RWPE2 (cell line): Measurements from ENCODE around the gene C1orf141.

Experiments
- ATAC-seq: fragments of 200-7000 bp; cut with Tn5 transposase; 3 replicates; pipeline ENCODE4 v1.9.1; 2021; ENCODE audit warnings: low read depth
- DNase-seq: peaks from one replicate; pipeline ENCODE4 v3.0.0-alpha.2; 2020; ENCODE audit warnings: low spot score
- H3K27ac ChIP-seq: fragments of 450-650 bp; 2 replicates; pipeline ENCODE4 v1.5.1; 2017; ENCODE audit warnings: mild to moderate bottlenecking; ENCODE audit not compliant: poor library complexity, severe bottlenecking
- H3K27me3 ChIP-seq: fragments of 250-450 bp; sonication (Bioruptor Pico); 2 replicates; pipeline ENCODE4 v1.5.1; 2021; ENCODE audit warnings: mild to moderate bottlenecking, moderate library complexity; ENCODE audit not compliant: insufficient read depth, poor library complexity, severe bottlenecking
- H3K36me3 ChIP-seq: fragments of 250-450 bp; sonication (Bioruptor Pico); 2 replicates; pipeline ENCODE4 v1.5.1; 2020; ENCODE audit warnings: low read depth, mild to moderate bottlenecking, moderate library complexity
- H3K4me1 ChIP-seq: fragments of 250-450 bp; sonication (Bioruptor Pico); 2 replicates; pipeline ENCODE4 v1.5.1; 2021; ENCODE audit warnings: mild to moderate bottlenecking, moderate library complexity; ENCODE audit not compliant: insufficient read depth, poor library complexity, severe bottlenecking
- H3K4me3 ChIP-seq: fragments of 250-450 bp; sonication (Bioruptor Pico); 2 replicates; pipeline ENCODE4 v1.5.1; 2021; ENCODE audit warnings: mild to moderate bottlenecking, moderate library complexity; ENCODE audit not compliant: severe bottlenecking
- H3K9me3 ChIP-seq: fragments of 250-450 bp; sonication (Bioruptor Pico); 2 replicates; pipeline ENCODE4 v1.5.1; 2021; ENCODE audit warnings: mild to moderate bottlenecking, moderate library complexity; ENCODE audit not compliant: severe bottlenecking
- TF ChIP-seq, protein P1 (sequence below): fragments of 450-650 bp; IDR thresholded peaks from one replicate; pipeline ENCODE4 v1.5.1; 2017; ENCODE audit warnings: mild to moderate bottlenecking, moderate library complexity; ENCODE audit not compliant: poor library complexity, severe bottlenecking

The C1orf141 gene

DNA sequence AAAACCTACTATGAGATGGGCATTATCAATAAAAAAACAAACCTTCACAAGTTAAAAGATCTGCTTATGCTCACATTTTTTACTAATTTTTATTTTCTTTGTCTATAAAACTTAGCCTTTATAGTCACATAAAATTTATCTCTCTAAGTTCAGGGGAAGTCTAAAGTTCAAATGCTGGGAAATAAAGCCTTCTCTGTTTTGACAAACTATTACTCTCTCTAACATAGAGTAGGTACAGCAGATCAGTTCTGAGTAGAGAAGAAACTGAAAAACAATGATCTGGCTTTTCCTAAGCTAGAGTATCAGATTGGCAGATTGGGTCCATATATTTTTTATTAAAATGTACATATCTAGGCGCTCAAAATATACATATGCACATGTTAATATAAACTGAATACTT lies 31.2 kb downstream of the C1orf141 start:
- H3K27ac ChIP-seq: no peak overlapping the region
- no peaks in the 10 kb centered on the region for H3K4me1 ChIP-seq
- no peak overlapping the region for H3K4me3 ChIP-seq
- DNase-seq (no peak), ATAC-seq (no peak)
- H3K27me3 ChIP-seq: no peaks in the 10 kb centered on the region
- no peaks in the 10 kb centered on the region for H3K9me3 ChIP-seq
- no peaks in the 10 kb centered on the region for H3K36me3 ChIP-seq
- TF ChIP-seq, protein P1, sequence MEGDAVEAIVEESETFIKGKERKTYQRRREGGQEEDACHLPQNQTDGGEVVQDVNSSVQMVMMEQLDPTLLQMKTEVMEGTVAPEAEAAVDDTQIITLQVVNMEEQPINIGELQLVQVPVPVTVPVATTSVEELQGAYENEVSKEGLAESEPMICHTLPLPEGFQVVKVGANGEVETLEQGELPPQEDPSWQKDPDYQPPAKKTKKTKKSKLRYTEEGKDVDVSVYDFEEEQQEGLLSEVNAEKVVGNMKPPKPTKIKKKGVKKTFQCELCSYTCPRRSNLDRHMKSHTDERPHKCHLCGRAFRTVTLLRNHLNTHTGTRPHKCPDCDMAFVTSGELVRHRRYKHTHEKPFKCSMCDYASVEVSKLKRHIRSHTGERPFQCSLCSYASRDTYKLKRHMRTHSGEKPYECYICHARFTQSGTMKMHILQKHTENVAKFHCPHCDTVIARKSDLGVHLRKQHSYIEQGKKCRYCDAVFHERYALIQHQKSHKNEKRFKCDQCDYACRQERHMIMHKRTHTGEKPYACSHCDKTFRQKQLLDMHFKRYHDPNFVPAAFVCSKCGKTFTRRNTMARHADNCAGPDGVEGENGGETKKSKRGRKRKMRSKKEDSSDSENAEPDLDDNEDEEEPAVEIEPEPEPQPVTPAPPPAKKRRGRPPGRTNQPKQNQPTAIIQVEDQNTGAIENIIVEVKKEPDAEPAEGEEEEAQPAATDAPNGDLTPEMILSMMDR: no peak

DNA sequence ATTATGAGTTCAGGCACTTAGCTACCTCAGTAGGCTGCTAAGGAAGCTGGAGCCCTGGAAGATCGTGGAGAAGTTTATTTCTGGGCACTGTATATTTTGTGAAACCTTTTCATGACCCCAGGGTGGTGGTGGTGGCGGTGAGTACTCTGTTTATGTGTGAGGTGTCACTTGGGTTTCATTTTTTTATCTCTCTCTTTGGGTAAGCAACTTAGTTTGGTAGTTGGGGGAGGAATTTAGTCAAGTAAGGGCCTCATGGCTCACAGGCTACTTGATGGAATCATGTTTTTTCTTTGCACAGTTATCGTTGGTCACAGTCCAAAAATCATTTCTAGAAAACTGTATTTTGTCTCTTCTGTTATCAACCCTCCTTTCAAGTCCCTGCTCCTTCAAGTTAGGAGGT lies 33.9 kb downstream of the C1orf141 start:
- no peak overlapping the region for H3K27ac ChIP-seq
- no peaks in the 10 kb centered on the region for H3K4me1 ChIP-seq
- H3K36me3 ChIP-seq: no peaks in the 10 kb centered on the region
- TF ChIP-seq, protein P1: no peak
- DNase-seq (no peak), ATAC-seq (no peak)
- no peaks in the 10 kb centered on the region for H3K9me3 ChIP-seq
- no peak overlapping the region for H3K4me3 ChIP-seq
- no peaks in the 10 kb centered on the region for H3K27me3 ChIP-seq

DNA sequence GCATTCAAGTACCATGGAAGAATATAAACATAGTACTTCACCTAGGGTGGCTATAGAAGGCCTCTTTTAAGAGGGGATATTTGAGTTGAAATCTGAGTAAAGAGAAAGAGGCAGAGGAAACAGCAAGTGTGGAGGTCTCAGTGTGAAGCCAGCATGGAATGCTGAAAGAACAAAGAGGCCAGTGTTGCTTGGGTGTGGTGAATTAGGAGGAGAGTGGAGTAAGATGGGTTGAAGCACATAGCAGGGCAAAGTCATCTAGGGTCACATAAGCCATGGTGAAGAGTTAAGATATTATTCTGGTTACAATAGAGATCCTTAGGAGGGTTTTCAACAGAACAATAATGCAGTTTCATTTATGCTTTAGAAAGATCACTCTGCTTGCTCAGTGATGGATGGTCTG lies 37.5 kb downstream of the C1orf141 start:
- Histone ChIP-seq H3K36me3 (no peaks in the 10 kb centered on the region), H3K4me1 (no peaks in the 10 kb centered on the region), H3K9me3 (no peaks in the 10 kb centered on the region), H3K27me3 (no peaks in the 10 kb centered on the region), H3K4me3 (no peak overlapping the region), H3K27ac (no peak overlapping the region)
- DNase-seq (no peak), ATAC-seq (no peak)
- TF ChIP-seq, protein P1: no peak

DNA sequence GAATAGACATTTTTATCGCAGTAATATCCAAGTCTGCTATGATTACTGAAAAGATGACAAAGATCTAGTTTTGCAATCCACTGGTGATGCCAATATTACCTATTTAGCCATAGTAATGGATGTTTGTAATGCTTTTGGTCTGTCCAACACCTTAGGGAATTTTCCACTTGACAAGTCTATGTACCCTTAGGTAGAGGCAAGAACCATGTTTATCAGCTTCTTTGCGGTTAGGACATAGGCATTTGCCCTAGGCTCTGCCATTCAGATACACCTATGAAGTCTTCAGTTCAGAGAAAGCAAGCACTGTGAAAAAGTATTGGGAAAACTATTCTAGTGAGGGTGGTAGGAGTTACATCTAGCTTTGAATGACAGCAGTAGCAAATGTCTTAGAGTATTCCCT lies 40.6 kb downstream of the C1orf141 start:
- Histone ChIP-seq H3K4me3 (no peak overlapping the region), H3K9me3 (no peaks in the 10 kb centered on the region), H3K27ac (no peak overlapping the region), H3K36me3 (no peaks in the 10 kb centered on the region), H3K27me3 (no peaks in the 10 kb centered on the region), H3K4me1 (no peaks in the 10 kb centered on the region)
- no peak for ATAC-seq
- TF ChIP-seq, protein P1: no peak
- DNase-seq: no peak

DNA sequence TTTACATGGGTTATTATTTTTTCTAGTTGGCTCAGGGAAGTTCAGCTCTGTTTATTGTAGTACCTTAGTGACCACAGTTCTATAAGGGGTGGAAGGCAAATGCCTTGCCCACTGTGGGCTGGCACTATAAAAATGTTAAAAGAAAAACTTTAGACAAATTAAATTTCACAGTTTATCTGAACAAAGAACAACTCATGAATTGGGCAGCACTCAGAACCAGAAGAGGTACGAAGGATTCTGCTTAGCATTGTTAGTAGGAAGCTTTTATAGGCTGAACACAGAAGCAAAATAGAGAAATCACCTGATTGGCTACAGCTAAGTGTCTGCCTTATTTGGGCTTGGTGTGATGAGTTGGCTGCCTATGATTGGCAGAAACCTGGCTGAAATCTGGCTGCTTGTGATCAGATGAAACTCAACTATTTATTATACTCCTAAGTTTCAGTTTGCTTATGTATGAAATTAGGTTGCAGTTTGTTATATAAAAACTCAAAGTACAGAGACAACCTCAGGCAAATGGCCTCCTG lies 45.0 kb downstream of the C1orf141 start:
- no peaks in the 10 kb centered on the region for H3K36me3 ChIP-seq
- ATAC-seq: no peak

More for the DNA sequence above, 45.0 kb downstream of the C1orf141 start:
- TF ChIP-seq, protein P1: no peak
- DNase-seq: no peak
- H3K27me3 ChIP-seq: no peaks in the 10 kb centered on the region
- H3K9me3 ChIP-seq: no peaks in the 10 kb centered on the region
- no peak overlapping the region for H3K27ac ChIP-seq
- peaks cover 2% of the 10 kb centered on the region for H3K4me1 ChIP-seq
- no peak overlapping the region for H3K4me3 ChIP-seq
